ENCODE measurements around the gene SLC2A13.

The SLC2A13 gene

GRCh38 chr12:40104461-40105264 lies 1.2 kb downstream of the SLC2A13 start:
- peak overlapping the region; percentile 68; the same call in 1 of the 2 replicates for H3K9ac ChIP-seq (ENCODE audit: low read depth, low read length)
- peak overlapping the region; percentile 68 for H3K4me3 ChIP-seq (ENCODE audit: low read depth, low read length)
- H3K27me3 ChIP-seq (ENCODE audit: control insufficient read depth, insufficient read depth, low read length), result peaks cover 14% of the 10 kb centered on the region
- H3K4me1 ChIP-seq (ENCODE audit: control insufficient read depth, insufficient read depth, low read length), result peaks cover 21% of the 10 kb centered on the region
- H3K27ac ChIP-seq (ENCODE audit: low read depth, low read length), result no peak overlapping the region
- H3K9me3 ChIP-seq (ENCODE audit: control insufficient read depth, insufficient read depth, low read length), result no peaks in the 10 kb centered on the region
- H3K36me3 ChIP-seq (ENCODE audit: control insufficient read depth, insufficient read depth, low read length), result no peaks in the 10 kb centered on the region

- H3K9ac ChIP-seq (ENCODE audit: low read depth, low read length), result no peak overlapping the region
- no peaks in the 10 kb centered on the region for H3K36me3 ChIP-seq (ENCODE audit: control insufficient read depth, insufficient read depth, low read length)
- H3K4me1 ChIP-seq (ENCODE audit: control insufficient read depth, insufficient read depth, low read length), result peaks cover 21% of the 10 kb centered on the region
- no peak overlapping the region for H3K27ac ChIP-seq (ENCODE audit: low read depth, low read length)
- H3K4me3 ChIP-seq (ENCODE audit: low read depth, low read length), result no peak overlapping the region
- H3K27me3 ChIP-seq (ENCODE audit: control insufficient read depth, insufficient read depth, low read length), result peaks cover 14% of the 10 kb centered on the region
- no peaks in the 10 kb centered on the region for H3K9me3 ChIP-seq (ENCODE audit: control insufficient read depth, insufficient read depth, low read length)
These were observed 2.8 kb downstream of the SLC2A13 start for GRCh38 chr12:40103043-40103442.

DNA sequence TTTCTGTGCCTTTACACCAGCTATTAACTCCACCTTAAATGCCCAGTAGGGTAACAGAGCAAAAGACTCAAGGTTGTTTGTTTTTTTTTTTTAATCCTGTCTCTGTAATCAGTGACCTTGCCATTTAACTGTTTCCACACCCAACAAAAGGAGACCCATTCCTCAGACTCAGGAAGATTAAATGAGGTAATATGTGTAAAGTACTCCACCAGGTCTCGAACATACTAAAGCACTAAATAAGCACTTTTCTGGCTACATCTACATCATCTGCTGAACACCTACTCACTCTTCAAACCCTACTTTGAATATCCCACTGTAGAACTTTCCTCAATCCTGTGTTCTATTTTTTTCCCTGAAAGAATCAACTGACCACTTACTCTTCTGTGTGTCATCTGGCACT lies 4.1 kb downstream of the SLC2A13 start:
- H3K4me1 ChIP-seq (ENCODE audit: control insufficient read depth, insufficient read depth, low read length), result peaks cover 18% of the 10 kb centered on the region
- no peak overlapping the region for H3K9ac ChIP-seq (ENCODE audit: low read depth, low read length)

GRCh38 chr12:40099423-40099853 lies 6.4 kb downstream of the SLC2A13 start:
- H3K4me3 ChIP-seq (ENCODE audit: low read depth, low read length), result no peak overlapping the region
- H3K27me3 ChIP-seq (ENCODE audit: control insufficient read depth, insufficient read depth, low read length), result peaks cover under 1% of the 10 kb centered on the region; the same call in 1 of the 2 replicates
- no peaks in the 10 kb centered on the region for H3K9me3 ChIP-seq (ENCODE audit: control insufficient read depth, insufficient read depth, low read length)
- H3K4me1 ChIP-seq (ENCODE audit: control insufficient read depth, insufficient read depth, low read length), result peaks cover 12% of the 10 kb centered on the region
- H3K36me3 ChIP-seq (ENCODE audit: control insufficient read depth, insufficient read depth, low read length), result no peaks in the 10 kb centered on the region
- no peak overlapping the region for H3K9ac ChIP-seq (ENCODE audit: low read depth, low read length)
- H3K27ac ChIP-seq (ENCODE audit: low read depth, low read length), result no peak overlapping the region

More for the DNA sequence above, 4.1 kb downstream of the SLC2A13 start:
- H3K4me3 ChIP-seq (ENCODE audit: low read depth, low read length), result no peak overlapping the region
- no peaks in the 10 kb centered on the region for H3K36me3 ChIP-seq (ENCODE audit: control insufficient read depth, insufficient read depth, low read length)
- peaks cover 7% of the 10 kb centered on the region for H3K27me3 ChIP-seq (ENCODE audit: control insufficient read depth, insufficient read depth, low read length)
- no peaks in the 10 kb centered on the region for H3K9me3 ChIP-seq (ENCODE audit: control insufficient read depth, insufficient read depth, low read length)
- H3K27ac ChIP-seq (ENCODE audit: low read depth, low read length), result no peak overlapping the region

DNA sequence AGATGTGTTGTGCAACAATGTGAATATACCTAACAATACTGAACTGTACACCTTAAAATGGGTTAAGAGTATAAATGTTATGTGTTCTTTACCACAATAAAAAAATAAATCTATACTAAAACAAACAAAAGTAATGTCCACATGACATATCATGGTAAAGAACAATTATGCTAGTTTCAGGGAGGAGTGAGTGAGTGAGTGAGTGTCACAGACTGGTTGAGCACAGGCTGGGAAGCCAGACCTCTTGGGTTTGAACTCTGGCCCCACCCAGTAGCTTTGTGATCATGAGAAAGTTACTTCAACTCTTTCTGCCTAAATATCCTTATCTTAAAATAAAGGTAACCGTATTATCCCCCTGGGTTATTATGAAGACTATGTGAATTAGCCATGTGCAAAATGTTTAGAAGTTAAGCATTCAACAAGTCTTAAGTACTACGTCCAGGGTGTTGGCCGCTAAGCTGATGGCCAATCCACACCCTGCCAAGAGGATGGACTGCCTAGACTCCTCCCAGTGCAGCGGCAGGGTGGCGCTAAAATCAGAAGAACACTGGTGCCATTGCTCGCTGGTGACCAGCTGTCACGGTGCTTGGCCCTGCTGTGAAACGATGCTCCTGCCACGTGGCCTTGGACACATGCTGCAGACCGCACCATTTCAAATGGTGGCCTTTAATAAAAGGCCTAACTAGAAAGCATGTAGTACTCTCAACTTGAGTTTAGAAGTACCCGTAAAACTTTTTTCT lies 7.3 kb downstream of the SLC2A13 start:
- Histone ChIP-seq H3K36me3 (ENCODE audit: control insufficient read depth, insufficient read depth, low read length) (no peaks in the 10 kb centered on the region), H3K9ac (ENCODE audit: low read depth, low read length) (no peak overlapping the region), H3K4me3 (ENCODE audit: low read depth, low read length) (no peak overlapping the region), H3K27ac (ENCODE audit: low read depth, low read length) (no peak overlapping the region), H3K9me3 (ENCODE audit: control insufficient read depth, insufficient read depth, low read length) (no peaks in the 10 kb centered on the region), H3K27me3 (ENCODE audit: control insufficient read depth, insufficient read depth, low read length) (no peaks in the 10 kb centered on the region), H3K4me1 (ENCODE audit: control insufficient read depth, insufficient read depth, low read length) (peaks cover 6% of the 10 kb centered on the region; the same call in 1 of the 2 replicates)

DNA sequence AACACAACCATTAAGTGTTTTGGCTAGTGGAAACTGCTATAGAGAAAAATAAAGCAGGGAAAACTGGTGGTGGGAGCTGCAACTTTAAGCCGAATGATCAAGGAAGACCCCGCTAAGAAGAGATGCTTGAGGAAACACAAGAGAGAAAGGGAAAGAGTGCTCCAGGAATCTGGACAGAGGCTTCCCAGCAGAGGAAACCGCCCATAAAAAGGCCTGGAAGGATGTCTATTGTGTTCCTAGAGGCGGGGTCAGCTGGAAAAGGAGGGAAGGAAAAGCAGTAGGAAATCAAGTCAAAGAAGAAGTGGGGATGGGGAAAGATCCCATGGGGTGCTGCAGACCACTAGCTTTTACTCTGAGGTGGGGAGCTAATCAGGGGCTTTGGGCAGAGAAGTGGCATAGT lies 12.4 kb downstream of the SLC2A13 start:
- Histone ChIP-seq H3K9me3 (ENCODE audit: control insufficient read depth, insufficient read depth, low read length) (no peaks in the 10 kb centered on the region), H3K27me3 (ENCODE audit: control insufficient read depth, insufficient read depth, low read length) (no peaks in the 10 kb centered on the region), H3K36me3 (ENCODE audit: control insufficient read depth, insufficient read depth, low read length) (peaks cover 5% of the 10 kb centered on the region), H3K27ac (ENCODE audit: low read depth, low read length) (no peak overlapping the region), H3K4me3 (ENCODE audit: low read depth, low read length) (no peak overlapping the region), H3K9ac (ENCODE audit: low read depth, low read length) (no peak overlapping the region), H3K4me1 (ENCODE audit: control insufficient read depth, insufficient read depth, low read length) (no peaks in the 10 kb centered on the region)

DNA sequence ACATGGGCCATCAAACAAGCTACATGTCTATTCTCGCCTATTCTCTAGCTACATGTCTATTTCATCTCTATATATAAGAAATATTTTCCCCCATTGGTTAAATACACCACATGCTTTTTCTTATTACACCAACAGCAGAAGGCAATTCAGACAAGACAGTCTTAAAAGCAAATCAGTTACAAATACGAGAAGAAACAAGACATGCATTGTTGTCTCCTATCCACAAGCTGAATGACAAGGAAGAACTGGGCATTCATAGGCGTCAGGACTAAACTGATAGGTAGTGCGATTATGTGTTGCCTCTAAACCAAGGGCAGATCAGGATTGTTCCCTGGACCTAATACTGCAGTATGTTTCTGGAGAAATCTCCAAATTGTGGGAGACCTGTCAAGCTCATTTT lies 19.4 kb downstream of the SLC2A13 start:
- Histone ChIP-seq H3K4me3 (ENCODE audit: low read depth, low read length) (no peak overlapping the region), H3K9ac (ENCODE audit: low read depth, low read length) (no peak overlapping the region), H3K9me3 (ENCODE audit: control insufficient read depth, insufficient read depth, low read length) (peaks cover 2% of the 10 kb centered on the region; the same call in 1 of the 2 replicates), H3K27ac (ENCODE audit: low read depth, low read length) (no peak overlapping the region), H3K27me3 (ENCODE audit: control insufficient read depth, insufficient read depth, low read length) (no peaks in the 10 kb centered on the region), H3K36me3 (ENCODE audit: control insufficient read depth, insufficient read depth, low read length) (no peaks in the 10 kb centered on the region), H3K4me1 (ENCODE audit: control insufficient read depth, insufficient read depth, low read length) (no peaks in the 10 kb centered on the region)

GRCh38 chr12:40078266-40078665 lies 27.6 kb downstream of the SLC2A13 start:
- Histone ChIP-seq H3K27ac (ENCODE audit: low read depth, low read length) (no peak overlapping the region), H3K4me1 (ENCODE audit: control insufficient read depth, insufficient read depth, low read length) (no peaks in the 10 kb centered on the region), H3K27me3 (ENCODE audit: control insufficient read depth, insufficient read depth, low read length) (no peaks in the 10 kb centered on the region), H3K9me3 (ENCODE audit: control insufficient read depth, insufficient read depth, low read length) (peaks cover 24% of the 10 kb centered on the region), H3K9ac (ENCODE audit: low read depth, low read length) (no peak overlapping the region), H3K4me3 (ENCODE audit: low read depth, low read length) (no peak overlapping the region), H3K36me3 (ENCODE audit: control insufficient read depth, insufficient read depth, low read length) (no peaks in the 10 kb centered on the region)

- Histone ChIP-seq H3K4me3 (ENCODE audit: low read depth, low read length) (no peak overlapping the region), H3K4me1 (ENCODE audit: control insufficient read depth, insufficient read depth, low read length) (no peaks in the 10 kb centered on the region), H3K27me3 (ENCODE audit: control insufficient read depth, insufficient read depth, low read length) (no peaks in the 10 kb centered on the region), H3K27ac (ENCODE audit: low read depth, low read length) (no peak overlapping the region), H3K36me3 (ENCODE audit: control insufficient read depth, insufficient read depth, low read length) (no peaks in the 10 kb centered on the region), H3K9ac (ENCODE audit: low read depth, low read length) (no peak overlapping the region), H3K9me3 (ENCODE audit: control insufficient read depth, insufficient read depth, low read length) (peaks cover 17% of the 10 kb centered on the region)
These were observed 30.4 kb downstream of the SLC2A13 start for GRCh38 chr12:40075458-40075857.

DNA sequence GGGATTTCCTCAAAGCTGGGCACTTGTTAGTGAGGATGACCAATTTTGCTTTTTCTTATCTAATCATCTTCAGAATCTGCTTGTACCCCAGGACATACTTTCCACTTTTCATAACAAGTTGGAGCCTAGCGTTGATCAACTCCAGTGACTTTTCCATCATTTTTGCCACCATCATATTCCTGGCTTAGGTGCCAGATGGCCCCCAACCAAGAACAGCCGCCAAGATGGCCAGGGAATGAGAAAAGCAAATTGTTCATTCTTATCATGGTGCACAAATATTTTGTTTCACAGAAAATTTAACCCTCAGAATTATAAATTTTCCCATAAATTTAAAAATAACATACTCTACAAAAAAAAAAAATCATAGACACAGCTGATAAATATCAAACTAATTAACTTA lies 37.5 kb downstream of the SLC2A13 start:
- no peak overlapping the region for H3K4me3 ChIP-seq (ENCODE audit: low read depth, low read length)
- H3K27ac ChIP-seq (ENCODE audit: low read depth, low read length), result no peak overlapping the region
- no peaks in the 10 kb centered on the region for H3K9me3 ChIP-seq (ENCODE audit: control insufficient read depth, insufficient read depth, low read length)
- H3K27me3 ChIP-seq (ENCODE audit: control insufficient read depth, insufficient read depth, low read length), result no peaks in the 10 kb centered on the region
- H3K36me3 ChIP-seq (ENCODE audit: control insufficient read depth, insufficient read depth, low read length), result no peaks in the 10 kb centered on the region
- no peaks in the 10 kb centered on the region for H3K4me1 ChIP-seq (ENCODE audit: control insufficient read depth, insufficient read depth, low read length)
- H3K9ac ChIP-seq (ENCODE audit: low read depth, low read length), result no peak overlapping the region

GRCh38 chr12:40065636-40066035 lies 40.2 kb downstream of the SLC2A13 start:
- Histone ChIP-seq H3K27ac (ENCODE audit: low read depth, low read length) (no peak overlapping the region), H3K36me3 (ENCODE audit: control insufficient read depth, insufficient read depth, low read length) (no peaks in the 10 kb centered on the region), H3K9ac (ENCODE audit: low read depth, low read length) (no peak overlapping the region), H3K4me1 (ENCODE audit: control insufficient read depth, insufficient read depth, low read length) (no peaks in the 10 kb centered on the region), H3K27me3 (ENCODE audit: control insufficient read depth, insufficient read depth, low read length) (no peaks in the 10 kb centered on the region), H3K4me3 (ENCODE audit: low read depth, low read length) (no peak overlapping the region), H3K9me3 (ENCODE audit: control insufficient read depth, insufficient read depth, low read length) (no peaks in the 10 kb centered on the region)
